GM13976 (cell line): ENCODE data around the gene PRODH.
"Not testable (repeated sequence)": the region's sequence is repeated elsewhere in the genome, so short reads cannot be mapped to it uniquely, and the experiment has no call there.

ENCODE experiments used
- DNase-seq: peaks from one replicate; pipeline ENCODE4 v3.0.0; 2012; ENCODE audit warnings: low spot score
- CTCF ChIP-seq: IDR thresholded peaks from 2 replicates; pipeline ENCODE4 v1.5.1; 2012; ENCODE audit warnings: borderline replicate concordance, mild to moderate bottlenecking; ENCODE audit not compliant: insufficient read depth; ENCODE audit errors: extremely low read depth, missing control alignments, control extremely low read depth
- in situ Hi-C: fragments of 300-500 bp; cut with MboI; formaldehyde crosslinking; loops from one replicate; pipeline ENCODE4 v1.12.0; 2022; ENCODE audit warnings: low sequenced_read_pairs, mixed read lengths, inconsistent platforms; ENCODE audit not compliant: unreplicated experiment

Gene PRODH

GRCh38 chr22:18971321-18971751 lies 35.2 kb upstream of the PRODH start:
- DNase-seq = no peak
- TF ChIP-seq CTCF = no peak
- in situ Hi-C loops = no loop called here

GRCh38 chr22:18970948-18971315 lies 34.8 kb upstream of the PRODH start:
- in situ Hi-C loops = no loop called here
- DNase-seq = no peak
- TF ChIP-seq CTCF = no peak

GRCh38 chr22:18970176-18970947 lies 34.3 kb upstream of the PRODH start:
- TF ChIP-seq CTCF = no peak
- peak; percentile 43 for DNase-seq
- in situ Hi-C loops = no loop called here

GRCh38 chr22:18969158-18969942 lies 33.3 kb upstream of the PRODH start:
- DNase-seq, in situ Hi-C loops: not testable (repeated sequence)

- DNase-seq = no peak
- in situ Hi-C loops = no loop called here
- TF ChIP-seq CTCF = no peak
These were observed 32.1 kb upstream of the PRODH start for GRCh38 chr22:18968011-18968749.

GRCh38 chr22:18967391-18968010 lies 31.4 kb upstream of the PRODH start:
- DNase-seq, in situ Hi-C loops: not testable (repeated sequence)

DNA sequence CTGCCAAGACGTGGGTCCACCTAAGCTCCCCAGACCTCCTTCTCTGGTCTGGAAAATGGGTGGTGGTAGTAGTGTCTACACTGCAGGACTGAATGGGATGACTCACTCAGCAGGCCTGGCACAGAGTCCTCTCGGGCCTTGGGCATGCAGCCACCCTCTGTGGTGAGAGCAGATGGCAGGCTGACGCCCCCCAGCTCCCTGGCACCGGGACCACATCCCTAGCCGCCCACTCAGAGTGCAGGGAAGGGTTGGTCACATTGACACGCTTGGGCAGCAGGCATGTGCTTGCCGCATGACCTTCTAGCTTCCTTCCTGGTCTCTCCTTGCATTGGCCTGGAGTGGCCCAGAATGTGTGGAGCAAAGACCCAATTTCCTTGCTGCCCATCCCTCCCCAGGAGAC lies 30.7 kb upstream of the PRODH start:
- DNase-seq = no peak
- TF ChIP-seq CTCF = no peak
- in situ Hi-C loops = no loop called here
